H1 (cell line): ENCODE measurements around the gene FBP1.

Experiments used
- CHD2 ChIP-seq: IDR thresholded peaks from 2 replicates; pipeline ENCODE4 v1.6.1; 2012; ENCODE audit warnings: low read length, improper control_type of control experiment
- HDAC6 ChIP-seq: IDR thresholded peaks from one replicate; pipeline ENCODE4 v1.7.1; 2012; ENCODE audit warnings: low read depth, mild to moderate bottlenecking, inconsistent platforms, low read length, moderate library complexity
- NRF1 ChIP-seq: IDR thresholded peaks from 2 replicates; pipeline ENCODE4 v1.6.1; 2011; ENCODE audit warnings: mild to moderate bottlenecking, low read depth, low read length, improper control_type of control experiment
- YY1 ChIP-seq: IDR thresholded peaks from 2 replicates; pipeline ENCODE4 v1.6.1; 2011; ENCODE audit warnings: low read depth, mild to moderate bottlenecking, low read length
- TF ChIP-seq, protein P1 (sequence below), 3 experiments: IDR thresholded peaks; 1 replicate in 2 of 3; 2 replicates in 1 of 3; pipeline versions ENCODE4 v1.5.1 to v1.6.1; 2011; ENCODE audit warnings: low read length in 3 of 3, mild to moderate bottlenecking in 3 of 3, inconsistent platforms in 2 of 3, low read depth in 1 of 3, moderate library complexity in 1 of 3; ENCODE audit not compliant: insufficient read depth in 1 of 3; ENCODE audit errors: control extremely low read depth in 1 of 3
- TF ChIP-seq, protein P2 (sequence below): IDR thresholded peaks from 2 replicates; pipeline ENCODE4 v1.6.1; 2011; ENCODE audit warnings: low read depth, mild to moderate bottlenecking, low read length; ENCODE audit not compliant: insufficient read depth

GRCh38 chr9:94639999-94640376 is 670 bp upstream of the FBP1 start:
- TF ChIP-seq, protein P1, sequence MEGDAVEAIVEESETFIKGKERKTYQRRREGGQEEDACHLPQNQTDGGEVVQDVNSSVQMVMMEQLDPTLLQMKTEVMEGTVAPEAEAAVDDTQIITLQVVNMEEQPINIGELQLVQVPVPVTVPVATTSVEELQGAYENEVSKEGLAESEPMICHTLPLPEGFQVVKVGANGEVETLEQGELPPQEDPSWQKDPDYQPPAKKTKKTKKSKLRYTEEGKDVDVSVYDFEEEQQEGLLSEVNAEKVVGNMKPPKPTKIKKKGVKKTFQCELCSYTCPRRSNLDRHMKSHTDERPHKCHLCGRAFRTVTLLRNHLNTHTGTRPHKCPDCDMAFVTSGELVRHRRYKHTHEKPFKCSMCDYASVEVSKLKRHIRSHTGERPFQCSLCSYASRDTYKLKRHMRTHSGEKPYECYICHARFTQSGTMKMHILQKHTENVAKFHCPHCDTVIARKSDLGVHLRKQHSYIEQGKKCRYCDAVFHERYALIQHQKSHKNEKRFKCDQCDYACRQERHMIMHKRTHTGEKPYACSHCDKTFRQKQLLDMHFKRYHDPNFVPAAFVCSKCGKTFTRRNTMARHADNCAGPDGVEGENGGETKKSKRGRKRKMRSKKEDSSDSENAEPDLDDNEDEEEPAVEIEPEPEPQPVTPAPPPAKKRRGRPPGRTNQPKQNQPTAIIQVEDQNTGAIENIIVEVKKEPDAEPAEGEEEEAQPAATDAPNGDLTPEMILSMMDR (IDR thresholded peaks at IDR 0.05; ENCODE audit: control extremely low read depth in 1 of 3, insufficient read depth in 1 of 3, low read depth in 1 of 3, low read length in 3 of 3): no peak
- TF ChIP-seq, protein P2, sequence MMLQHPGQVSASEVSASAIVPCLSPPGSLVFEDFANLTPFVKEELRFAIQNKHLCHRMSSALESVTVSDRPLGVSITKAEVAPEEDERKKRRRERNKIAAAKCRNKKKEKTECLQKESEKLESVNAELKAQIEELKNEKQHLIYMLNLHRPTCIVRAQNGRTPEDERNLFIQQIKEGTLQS: no peak
- TF ChIP-seq CHD2 (no peak), YY1 (no peak), NRF1 (no peak), HDAC6 (no peak)
